GM12872 (cell line): Measurements from ENCODE around the gene ALG14.

Experiments
- CTCF ChIP-seq: IDR thresholded peaks from 3 replicates; pipeline ENCODE4 v1.5.1; 2011; ENCODE audit warnings: low read depth, mild to moderate bottlenecking, low read length, moderate library complexity; ENCODE audit not compliant: insufficient read depth

The ALG14 gene

GRCh38 chr1:94926126-94926914, 146.4 kb downstream of the ALG14 start:
- peak; percentile 18; the same call in 1 of the 3 replicates for TF ChIP-seq CTCF

GRCh38 chr1:94925561-94926125, 147.1 kb downstream of the ALG14 start:
- TF ChIP-seq CTCF, result no peak

- TF ChIP-seq CTCF, result no peak
Measured at GRCh38 chr1:94925004-94925403, 147.7 kb downstream of the ALG14 start.
